RWPE2 (cell line): ENCODE measurements around the gene MEAK7.
A peak's percentile ranks its signal among the peaks of the same experiment; 100 is the strongest.

ENCODE experiments used
- ATAC-seq: fragments of 200-7000 bp; cut with Tn5 transposase; 3 replicates; pipeline ENCODE4 v1.9.1; 2021; ENCODE audit warnings: low read depth
- DNase-seq: peaks from one replicate; pipeline ENCODE4 v3.0.0-alpha.2; 2020; ENCODE audit warnings: low spot score
- H3K27ac ChIP-seq: fragments of 450-650 bp; 2 replicates; pipeline ENCODE4 v1.5.1; 2017; ENCODE audit warnings: mild to moderate bottlenecking; ENCODE audit not compliant: poor library complexity, severe bottlenecking
- H3K27me3 ChIP-seq: fragments of 250-450 bp; sonication (Bioruptor Pico); 2 replicates; pipeline ENCODE4 v1.5.1; 2021; ENCODE audit warnings: mild to moderate bottlenecking, moderate library complexity; ENCODE audit not compliant: insufficient read depth, poor library complexity, severe bottlenecking
- H3K36me3 ChIP-seq: fragments of 250-450 bp; sonication (Bioruptor Pico); 2 replicates; pipeline ENCODE4 v1.5.1; 2020; ENCODE audit warnings: low read depth, mild to moderate bottlenecking, moderate library complexity
- H3K4me1 ChIP-seq: fragments of 250-450 bp; sonication (Bioruptor Pico); 2 replicates; pipeline ENCODE4 v1.5.1; 2021; ENCODE audit warnings: mild to moderate bottlenecking, moderate library complexity; ENCODE audit not compliant: insufficient read depth, poor library complexity, severe bottlenecking
- H3K4me3 ChIP-seq: fragments of 250-450 bp; sonication (Bioruptor Pico); 2 replicates; pipeline ENCODE4 v1.5.1; 2021; ENCODE audit warnings: mild to moderate bottlenecking, moderate library complexity; ENCODE audit not compliant: severe bottlenecking
- H3K9me3 ChIP-seq: fragments of 250-450 bp; sonication (Bioruptor Pico); 2 replicates; pipeline ENCODE4 v1.5.1; 2021; ENCODE audit warnings: mild to moderate bottlenecking, moderate library complexity; ENCODE audit not compliant: severe bottlenecking
- CTCF ChIP-seq: fragments of 450-650 bp; IDR thresholded peaks from one replicate; pipeline ENCODE4 v1.5.1; 2017; ENCODE audit warnings: mild to moderate bottlenecking, moderate library complexity; ENCODE audit not compliant: poor library complexity, severe bottlenecking

Gene MEAK7

GRCh38 chr16:84513123-84513522 is 8.7 kb upstream of the MEAK7 start:
- no peaks in the 10 kb centered on the region for H3K27me3 ChIP-seq
- TF ChIP-seq CTCF = no peak
- peaks cover 3% of the 10 kb centered on the region for H3K4me1 ChIP-seq
- ATAC-seq (peak; percentile 66), DNase-seq (no peak)
- H3K4me3 ChIP-seq = no peak overlapping the region
- no peaks in the 10 kb centered on the region for H3K36me3 ChIP-seq
- H3K27ac ChIP-seq = peak overlapping the region; percentile 30
- H3K9me3 ChIP-seq = no peaks in the 10 kb centered on the region

- no peaks in the 10 kb centered on the region for H3K4me1 ChIP-seq
- no peak for DNase-seq
- no peak overlapping the region for H3K4me3 ChIP-seq
- TF ChIP-seq CTCF = no peak
- no peaks in the 10 kb centered on the region for H3K9me3 ChIP-seq
- H3K36me3 ChIP-seq = no peaks in the 10 kb centered on the region
- H3K27me3 ChIP-seq = no peaks in the 10 kb centered on the region
- no peak overlapping the region for H3K27ac ChIP-seq
- ATAC-seq = no peak
Observed at GRCh38 chr16:84511831-84512230, 7.4 kb upstream of the MEAK7 start.

GRCh38 chr16:84511180-84511800 is 6.8 kb upstream of the MEAK7 start:
- H3K27ac ChIP-seq = no peak overlapping the region
- ATAC-seq (peak; percentile 86), DNase-seq (no peak)
- TF ChIP-seq CTCF = peak; percentile 96
- H3K4me1 ChIP-seq = peaks cover under 1% of the 10 kb centered on the region
- no peaks in the 10 kb centered on the region for H3K9me3 ChIP-seq
- H3K27me3 ChIP-seq = no peaks in the 10 kb centered on the region
- H3K36me3 ChIP-seq = no peaks in the 10 kb centered on the region
- H3K4me3 ChIP-seq = no peak overlapping the region

- TF ChIP-seq CTCF = no peak
- ATAC-seq = no peak
- peaks cover 12% of the 10 kb centered on the region for H3K4me1 ChIP-seq
- H3K36me3 ChIP-seq = no peaks in the 10 kb centered on the region
- no peak overlapping the region for H3K27ac ChIP-seq
- H3K4me3 ChIP-seq = no peak overlapping the region
- H3K9me3 ChIP-seq = no peaks in the 10 kb centered on the region
- H3K27me3 ChIP-seq = no peaks in the 10 kb centered on the region
- no peak for DNase-seq
Observed at GRCh38 chr16:84509032-84509950, 4.8 kb upstream of the MEAK7 start.
